ENCODE measurements around the gene KTI12.

KTI12 gene

GRCh38 chr1:51988254-51988653, 45.4 kb downstream of the KTI12 start:
- DNase-seq (ENCODE audit: low read depth), result no peak

- DNase-seq (ENCODE audit: low read depth), result no peak
These were observed 46.9 kb downstream of the KTI12 start for GRCh38 chr1:51986718-51987117.

- no peak for DNase-seq (ENCODE audit: low read depth)
These were observed 51.4 kb downstream of the KTI12 start for GRCh38 chr1:51982161-51982560.
